Measurements from ENCODE around the gene UQCRH. TPM values are rescaled to one million over a fixed set of nuclear protein-coding genes. Genes with fewer than 3 reads are reported as not detected.

Gene UQCRH
- total and polyA plus RNA-seq, 2 of the 8 experiments (the other 6 are each of a cell fraction or from before 2014, with no cell fraction given), result 626 to 1,112 TPM

DNA sequence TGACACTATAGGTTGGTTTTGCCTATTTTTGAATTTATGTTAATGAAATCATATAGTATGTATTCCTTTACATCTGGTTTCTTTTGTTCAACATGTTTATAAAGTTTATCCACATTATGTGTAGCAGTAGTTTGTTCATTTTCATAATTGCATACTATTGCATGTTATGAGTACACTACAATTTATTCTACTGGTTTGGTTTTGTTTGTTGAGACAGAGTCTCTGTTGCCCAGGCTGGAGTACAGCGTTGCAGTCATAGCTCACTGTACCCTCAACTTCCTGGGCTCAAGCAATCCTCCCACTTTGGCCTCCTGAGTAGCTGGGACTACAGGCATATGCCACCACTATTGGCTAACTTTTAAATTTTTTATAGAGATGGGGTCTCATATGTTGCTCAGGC, 34.9 kb upstream of the UQCRH start (continued):
- TF ChIP-seq, protein P1, sequence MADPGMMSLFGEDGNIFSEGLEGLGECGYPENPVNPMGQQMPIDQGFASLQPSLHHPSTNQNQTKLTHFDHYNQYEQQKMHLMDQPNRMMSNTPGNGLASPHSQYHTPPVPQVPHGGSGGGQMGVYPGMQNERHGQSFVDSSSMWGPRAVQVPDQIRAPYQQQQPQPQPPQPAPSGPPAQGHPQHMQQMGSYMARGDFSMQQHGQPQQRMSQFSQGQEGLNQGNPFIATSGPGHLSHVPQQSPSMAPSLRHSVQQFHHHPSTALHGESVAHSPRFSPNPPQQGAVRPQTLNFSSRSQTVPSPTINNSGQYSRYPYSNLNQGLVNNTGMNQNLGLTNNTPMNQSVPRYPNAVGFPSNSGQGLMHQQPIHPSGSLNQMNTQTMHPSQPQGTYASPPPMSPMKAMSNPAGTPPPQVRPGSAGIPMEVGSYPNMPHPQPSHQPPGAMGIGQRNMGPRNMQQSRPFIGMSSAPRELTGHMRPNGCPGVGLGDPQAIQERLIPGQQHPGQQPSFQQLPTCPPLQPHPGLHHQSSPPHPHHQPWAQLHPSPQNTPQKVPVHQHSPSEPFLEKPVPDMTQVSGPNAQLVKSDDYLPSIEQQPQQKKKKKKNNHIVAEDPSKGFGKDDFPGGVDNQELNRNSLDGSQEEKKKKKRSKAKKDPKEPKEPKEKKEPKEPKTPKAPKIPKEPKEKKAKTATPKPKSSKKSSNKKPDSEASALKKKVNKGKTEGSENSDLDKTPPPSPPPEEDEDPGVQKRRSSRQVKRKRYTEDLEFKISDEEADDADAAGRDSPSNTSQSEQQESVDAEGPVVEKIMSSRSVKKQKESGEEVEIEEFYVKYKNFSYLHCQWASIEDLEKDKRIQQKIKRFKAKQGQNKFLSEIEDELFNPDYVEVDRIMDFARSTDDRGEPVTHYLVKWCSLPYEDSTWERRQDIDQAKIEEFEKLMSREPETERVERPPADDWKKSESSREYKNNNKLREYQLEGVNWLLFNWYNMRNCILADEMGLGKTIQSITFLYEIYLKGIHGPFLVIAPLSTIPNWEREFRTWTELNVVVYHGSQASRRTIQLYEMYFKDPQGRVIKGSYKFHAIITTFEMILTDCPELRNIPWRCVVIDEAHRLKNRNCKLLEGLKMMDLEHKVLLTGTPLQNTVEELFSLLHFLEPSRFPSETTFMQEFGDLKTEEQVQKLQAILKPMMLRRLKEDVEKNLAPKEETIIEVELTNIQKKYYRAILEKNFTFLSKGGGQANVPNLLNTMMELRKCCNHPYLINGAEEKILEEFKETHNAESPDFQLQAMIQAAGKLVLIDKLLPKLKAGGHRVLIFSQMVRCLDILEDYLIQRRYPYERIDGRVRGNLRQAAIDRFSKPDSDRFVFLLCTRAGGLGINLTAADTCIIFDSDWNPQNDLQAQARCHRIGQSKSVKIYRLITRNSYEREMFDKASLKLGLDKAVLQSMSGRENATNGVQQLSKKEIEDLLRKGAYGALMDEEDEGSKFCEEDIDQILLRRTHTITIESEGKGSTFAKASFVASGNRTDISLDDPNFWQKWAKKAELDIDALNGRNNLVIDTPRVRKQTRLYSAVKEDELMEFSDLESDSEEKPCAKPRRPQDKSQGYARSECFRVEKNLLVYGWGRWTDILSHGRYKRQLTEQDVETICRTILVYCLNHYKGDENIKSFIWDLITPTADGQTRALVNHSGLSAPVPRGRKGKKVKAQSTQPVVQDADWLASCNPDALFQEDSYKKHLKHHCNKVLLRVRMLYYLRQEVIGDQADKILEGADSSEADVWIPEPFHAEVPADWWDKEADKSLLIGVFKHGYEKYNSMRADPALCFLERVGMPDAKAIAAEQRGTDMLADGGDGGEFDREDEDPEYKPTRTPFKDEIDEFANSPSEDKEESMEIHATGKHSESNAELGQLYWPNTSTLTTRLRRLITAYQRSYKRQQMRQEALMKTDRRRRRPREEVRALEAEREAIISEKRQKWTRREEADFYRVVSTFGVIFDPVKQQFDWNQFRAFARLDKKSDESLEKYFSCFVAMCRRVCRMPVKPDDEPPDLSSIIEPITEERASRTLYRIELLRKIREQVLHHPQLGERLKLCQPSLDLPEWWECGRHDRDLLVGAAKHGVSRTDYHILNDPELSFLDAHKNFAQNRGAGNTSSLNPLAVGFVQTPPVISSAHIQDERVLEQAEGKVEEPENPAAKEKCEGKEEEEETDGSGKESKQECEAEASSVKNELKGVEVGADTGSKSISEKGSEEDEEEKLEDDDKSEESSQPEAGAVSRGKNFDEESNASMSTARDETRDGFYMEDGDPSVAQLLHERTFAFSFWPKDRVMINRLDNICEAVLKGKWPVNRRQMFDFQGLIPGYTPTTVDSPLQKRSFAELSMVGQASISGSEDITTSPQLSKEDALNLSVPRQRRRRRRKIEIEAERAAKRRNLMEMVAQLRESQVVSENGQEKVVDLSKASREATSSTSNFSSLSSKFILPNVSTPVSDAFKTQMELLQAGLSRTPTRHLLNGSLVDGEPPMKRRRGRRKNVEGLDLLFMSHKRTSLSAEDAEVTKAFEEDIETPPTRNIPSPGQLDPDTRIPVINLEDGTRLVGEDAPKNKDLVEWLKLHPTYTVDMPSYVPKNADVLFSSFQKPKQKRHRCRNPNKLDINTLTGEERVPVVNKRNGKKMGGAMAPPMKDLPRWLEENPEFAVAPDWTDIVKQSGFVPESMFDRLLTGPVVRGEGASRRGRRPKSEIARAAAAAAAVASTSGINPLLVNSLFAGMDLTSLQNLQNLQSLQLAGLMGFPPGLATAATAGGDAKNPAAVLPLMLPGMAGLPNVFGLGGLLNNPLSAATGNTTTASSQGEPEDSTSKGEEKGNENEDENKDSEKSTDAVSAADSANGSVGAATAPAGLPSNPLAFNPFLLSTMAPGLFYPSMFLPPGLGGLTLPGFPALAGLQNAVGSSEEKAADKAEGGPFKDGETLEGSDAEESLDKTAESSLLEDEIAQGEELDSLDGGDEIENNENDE (IDR thresholded peaks at IDR 0.05; ENCODE audit: insufficient replicate concordance, low read length), result no peak
- TF ChIP-seq MAFK (IDR thresholded peaks at IDR 0.05; ENCODE audit: low read depth, low read length), result no peak
- no peak for TF ChIP-seq CREB1 (IDR thresholded peaks at IDR 0.05)
- TF ChIP-seq SP1 (IDR thresholded peaks at IDR 0.05; ENCODE audit: low read depth, low read length), result no peak
- no peak for TF ChIP-seq KDM4A (IDR thresholded peaks at IDR 0.05; ENCODE audit: low read depth, low read length, severe bottlenecking)
- no peak for TF ChIP-seq YY1 (IDR thresholded peaks at IDR 0.05; ENCODE audit: low read depth, low read length)
- TF ChIP-seq TCF12 (IDR thresholded peaks at IDR 0.05; ENCODE audit: low read depth, low read length), result no peak
- no peak for TF ChIP-seq SIN3A (conservative IDR thresholded peaks at IDR 0.05 in 1 of 2, IDR thresholded peaks at IDR 0.05 in 1 of 2; ENCODE audit: low read depth in 1 of 2, low read length in 2 of 2)
- no peak for TF ChIP-seq TAF1 (IDR thresholded peaks at IDR 0.05; ENCODE audit: low read depth, low read length)
